ENCODE results near the gene BRCC3.
A peak's percentile ranks its signal among the peaks of the same experiment; 100 is the strongest.
"Not testable (repeated sequence)": the region's sequence is repeated elsewhere in the genome, so short reads cannot be mapped to it uniquely, and the experiment has no call there.

BRCC3 gene

GRCh38 chrX:155061760-155062159 is 9.5 kb upstream of the BRCC3 start:
- no peak for DNase-seq

GRCh38 chrX:155065035-155065734 is 6.1 kb upstream of the BRCC3 start:
- no peak for DNase-seq

- DNase-seq = no peak
Measured at GRCh38 chrX:155068165-155068564, 3.1 kb upstream of the BRCC3 start.

GRCh38 chrX:155069414-155069813 is 1.9 kb upstream of the BRCC3 start:
- no peak for DNase-seq

GRCh38 chrX:155070038-155070437 is 1.3 kb upstream of the BRCC3 start:
- DNase-seq = no peak

- peak; percentile 49 for DNase-seq
Measured at GRCh38 chrX:155070663-155070974, 689 bp upstream of the BRCC3 start.

- no peak for DNase-seq
Measured at GRCh38 chrX:155071694-155072280, 479 bp downstream of the BRCC3 start.

GRCh38 chrX:155086202-155086840 is 15.0 kb downstream of the BRCC3 start:
- no peak for DNase-seq

GRCh38 chrX:155086961-155087735 is 15.8 kb downstream of the BRCC3 start:
- no peak for DNase-seq

- no peak for DNase-seq
Measured at GRCh38 chrX:155094468-155095061, 23.3 kb downstream of the BRCC3 start.

GRCh38 chrX:155105919-155106318 is 34.6 kb downstream of the BRCC3 start:
- DNase-seq = no peak

- DNase-seq = no peak
Measured at GRCh38 chrX:155108427-155108826, 37.1 kb downstream of the BRCC3 start.

- no peak for DNase-seq
Measured at GRCh38 chrX:155112171-155112570, 40.9 kb downstream of the BRCC3 start.

GRCh38 chrX:155113097-155113496 is 41.8 kb downstream of the BRCC3 start:
- DNase-seq = no peak

GRCh38 chrX:155115174-155115819 is 44.0 kb downstream of the BRCC3 start:
- DNase-seq = no peak

- no peak for DNase-seq
Measured at GRCh38 chrX:155127465-155127864, 56.2 kb downstream of the BRCC3 start.

GRCh38 chrX:155127940-155128339 is 56.6 kb downstream of the BRCC3 start:
- DNase-seq = no peak

- no peak for DNase-seq
Measured at GRCh38 chrX:155132110-155132509, 60.8 kb downstream of the BRCC3 start.

GRCh38 chrX:155134255-155134654 is 62.9 kb downstream of the BRCC3 start:
- no peak for DNase-seq

GRCh38 chrX:155143959-155144548 is 72.7 kb downstream of the BRCC3 start:
- DNase-seq = no peak

GRCh38 chrX:155144926-155145325 is 73.6 kb downstream of the BRCC3 start:
- no peak for DNase-seq

- not testable (repeated sequence) for DNase-seq
Measured at GRCh38 chrX:155147612-155148011, 76.3 kb downstream of the BRCC3 start.
